Measurements from ENCODE around the gene ZRANB3. TPM values are rescaled to one million over a fixed set of nuclear protein-coding genes. Genes with fewer than 3 reads are reported as not detected.
A peak's percentile ranks its signal among the peaks of the same experiment; 100 is the strongest.

The ZRANB3 gene
- total and polyA plus RNA-seq, 12 donors, result 0.66 to 5.7 (median 2.2) TPM

DNA sequence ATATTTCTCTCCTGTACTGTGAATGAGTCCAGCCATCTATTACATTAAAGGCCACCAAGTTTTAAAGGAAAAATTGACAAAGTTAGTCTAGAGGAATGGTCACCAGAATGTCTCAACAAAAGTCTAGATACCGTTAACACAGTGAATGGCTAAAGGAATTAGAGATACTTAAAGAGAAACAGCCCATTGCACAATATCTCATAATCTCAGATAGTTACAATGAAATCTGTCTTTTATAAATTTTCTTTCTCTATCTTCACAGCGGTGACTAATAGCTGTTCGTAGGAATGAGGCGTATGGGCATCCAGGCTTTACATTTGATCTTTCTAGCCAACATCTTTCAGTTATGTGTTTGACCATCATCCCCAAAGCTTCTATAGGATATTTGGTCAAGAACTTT is 30.9 kb upstream of the ZRANB3 start:
- Histone ChIP-seq H3K4me3 (no peak overlapping the region), H3K27ac (no peak overlapping the region), H3K4me1 (peaks cover 0 to 20% (median 4%) of the 10 kb centered on the region in 9 donors), H3K27me3 (no peaks in the 10 kb centered on the region), H3K36me3 (peaks cover 0 to 15% (median 0%) of the 10 kb centered on the region in 9 donors), H3K9me3 (no peaks in the 10 kb centered on the region)
- intact Hi-C loops (cut with DNase I), result no loop called here
- 97 to 98% methylated on average over 4 of the region's 4 CpGs for WGBS, 2 donors
- DNase-seq (no peak), ATAC-seq (no peak)
- TF ChIP-seq, protein P1, sequence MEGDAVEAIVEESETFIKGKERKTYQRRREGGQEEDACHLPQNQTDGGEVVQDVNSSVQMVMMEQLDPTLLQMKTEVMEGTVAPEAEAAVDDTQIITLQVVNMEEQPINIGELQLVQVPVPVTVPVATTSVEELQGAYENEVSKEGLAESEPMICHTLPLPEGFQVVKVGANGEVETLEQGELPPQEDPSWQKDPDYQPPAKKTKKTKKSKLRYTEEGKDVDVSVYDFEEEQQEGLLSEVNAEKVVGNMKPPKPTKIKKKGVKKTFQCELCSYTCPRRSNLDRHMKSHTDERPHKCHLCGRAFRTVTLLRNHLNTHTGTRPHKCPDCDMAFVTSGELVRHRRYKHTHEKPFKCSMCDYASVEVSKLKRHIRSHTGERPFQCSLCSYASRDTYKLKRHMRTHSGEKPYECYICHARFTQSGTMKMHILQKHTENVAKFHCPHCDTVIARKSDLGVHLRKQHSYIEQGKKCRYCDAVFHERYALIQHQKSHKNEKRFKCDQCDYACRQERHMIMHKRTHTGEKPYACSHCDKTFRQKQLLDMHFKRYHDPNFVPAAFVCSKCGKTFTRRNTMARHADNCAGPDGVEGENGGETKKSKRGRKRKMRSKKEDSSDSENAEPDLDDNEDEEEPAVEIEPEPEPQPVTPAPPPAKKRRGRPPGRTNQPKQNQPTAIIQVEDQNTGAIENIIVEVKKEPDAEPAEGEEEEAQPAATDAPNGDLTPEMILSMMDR (IDR thresholded peaks at IDR 0.05), result no peak

DNA sequence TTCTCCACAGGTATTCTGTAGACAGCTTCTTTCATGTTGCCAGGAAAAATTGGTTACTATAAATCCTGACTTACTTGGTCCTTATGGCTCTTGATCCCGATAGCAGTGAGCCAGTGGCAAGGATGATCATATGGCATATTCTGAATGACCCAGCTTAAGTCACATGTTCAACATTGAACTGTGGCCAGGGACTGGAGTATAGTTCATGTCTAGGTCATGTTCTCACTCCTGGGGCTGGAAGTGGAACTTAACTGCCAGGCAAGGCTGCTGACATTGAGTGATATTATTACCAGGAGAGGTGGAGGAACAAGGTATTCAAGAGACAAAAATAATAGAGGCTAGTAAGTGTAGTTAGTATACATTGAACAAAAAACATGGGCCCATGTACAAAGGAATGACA is 26.5 kb upstream of the ZRANB3 start:
- Histone ChIP-seq H3K9me3 (no peaks in the 10 kb centered on the region), H3K36me3 (peaks cover 0 to 11% (median 0%) of the 10 kb centered on the region in 9 donors), H3K4me1 (peaks cover 0 to 20% (median 4%) of the 10 kb centered on the region in 9 donors), H3K27me3 (no peaks in the 10 kb centered on the region), H3K27ac (no peak overlapping the region), H3K4me3 (no peak overlapping the region)
- intact Hi-C loops (cut with DNase I), result no loop called here
- 38 to 54% methylated on average over 1 of the region's 1 CpG for WGBS, 2 donors
- DNase-seq (peak in 1 of 2 donors; percentile 9), ATAC-seq (peak in 6 of 8 donors; percentile 38 to 74 (median 60))
- TF ChIP-seq, protein P1 (IDR thresholded peaks at IDR 0.05), result no peak

GRCh38 chr2:135555311-135555710 is 24.3 kb upstream of the ZRANB3 start:
- ATAC-seq (no peak), DNase-seq (no peak)
- H3K27ac ChIP-seq, result no peak overlapping the region
- no peak overlapping the region for H3K4me3 ChIP-seq
- TF ChIP-seq, protein P1 (IDR thresholded peaks at IDR 0.05), result no peak
- 92 to 94% methylated on average over 4 of the region's 4 CpGs for WGBS, 2 donors
- H3K4me1 ChIP-seq, result peaks cover 0 to 20% (median 4%) of the 10 kb centered on the region in 9 donors
- intact Hi-C loops (cut with DNase I), result no loop called here
- H3K36me3 ChIP-seq, result peaks cover 0 to 1% (median 0%) of the 10 kb centered on the region in 9 donors
- no peaks in the 10 kb centered on the region for H3K27me3 ChIP-seq
- no peaks in the 10 kb centered on the region for H3K9me3 ChIP-seq

- H3K27ac ChIP-seq, result no peak overlapping the region
- DNase-seq, result no peak
- 86 to 93% methylated on average over 4 of the region's 4 CpGs for WGBS, 2 donors
- ATAC-seq, result no peak
- H3K27me3 ChIP-seq, result no peaks in the 10 kb centered on the region
- H3K4me3 ChIP-seq, result no peak overlapping the region
- intact Hi-C loops (cut with DNase I), result no loop called here
- no peaks in the 10 kb centered on the region for H3K36me3 ChIP-seq
- no peaks in the 10 kb centered on the region for H3K9me3 ChIP-seq
- TF ChIP-seq, protein P1 (IDR thresholded peaks at IDR 0.05), result no peak
- peaks cover 0 to 9% (median 3%) of the 10 kb centered on the region in 9 donors for H3K4me1 ChIP-seq
Observed at GRCh38 chr2:135552887-135553286, 21.9 kb upstream of the ZRANB3 start.
